ENCODE results near the gene LIAS.
A peak's percentile ranks its signal among the peaks of the same experiment; 100 is the strongest.

Gene LIAS

DNA sequence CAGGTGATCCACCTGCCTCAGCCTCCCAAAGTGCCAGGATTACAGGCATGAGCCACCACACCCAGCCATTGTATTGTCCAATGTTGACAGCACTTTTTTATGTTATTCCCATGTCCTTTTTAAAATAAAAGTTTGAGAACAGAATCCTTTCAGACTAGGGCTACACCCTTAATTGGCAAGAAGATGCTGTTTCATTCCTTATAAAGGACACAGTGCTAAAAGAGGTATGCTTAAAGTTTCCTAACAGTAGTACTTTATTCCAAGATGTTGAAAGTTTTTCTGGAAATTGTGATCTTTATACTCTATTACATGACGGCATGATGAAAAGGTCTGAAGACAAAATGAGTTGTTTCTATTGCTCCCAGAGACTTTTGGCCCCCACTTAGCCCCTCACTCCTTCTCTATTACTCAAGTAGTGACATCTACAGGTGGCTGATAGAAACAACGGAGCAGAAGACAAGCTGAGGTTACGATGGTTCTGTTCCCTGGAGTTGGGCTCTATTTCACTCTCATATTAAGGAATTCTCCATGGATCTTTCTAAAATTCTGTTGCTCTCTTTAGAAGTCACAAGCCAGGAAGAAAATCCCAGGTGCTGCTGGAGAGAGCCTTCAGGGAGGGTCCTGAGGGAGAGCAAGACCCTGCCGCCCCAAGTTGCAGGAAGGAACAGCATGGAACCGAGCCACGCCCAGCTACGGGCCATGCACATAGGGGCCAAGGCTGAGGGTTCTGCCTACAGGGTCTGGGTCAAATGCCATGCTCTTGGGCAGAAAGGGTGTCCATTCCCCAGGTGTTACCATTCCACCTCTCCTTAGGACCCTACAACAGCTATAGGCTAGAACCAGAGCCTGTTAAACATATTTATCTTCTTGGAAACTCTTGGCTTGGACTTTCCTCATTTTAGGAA is 22.9 kb upstream of the LIAS start:
- Histone ChIP-seq H3K36me3 (ENCODE audit: insufficient read depth, low read length) (no peaks in the 10 kb centered on the region), H3K9ac (ENCODE audit: low read length) (no peak overlapping the region), H3K4me3 (ENCODE audit: low read depth in 1 of 2, low read length in 2 of 2) (no peak overlapping the region), H3K27me3 (ENCODE audit: control insufficient read depth in 1 of 2, insufficient read depth in 2 of 2, low read length in 2 of 2) (no peaks in the 10 kb centered on the region), H3K9me3 (ENCODE audit: low read length) (no peaks in the 10 kb centered on the region), H3K27ac (ENCODE audit: low read depth, low read length) (no peak overlapping the region), H3K4me1 (ENCODE audit: insufficient read depth, low read length) (peaks cover 9% of the 10 kb centered on the region)

DNA sequence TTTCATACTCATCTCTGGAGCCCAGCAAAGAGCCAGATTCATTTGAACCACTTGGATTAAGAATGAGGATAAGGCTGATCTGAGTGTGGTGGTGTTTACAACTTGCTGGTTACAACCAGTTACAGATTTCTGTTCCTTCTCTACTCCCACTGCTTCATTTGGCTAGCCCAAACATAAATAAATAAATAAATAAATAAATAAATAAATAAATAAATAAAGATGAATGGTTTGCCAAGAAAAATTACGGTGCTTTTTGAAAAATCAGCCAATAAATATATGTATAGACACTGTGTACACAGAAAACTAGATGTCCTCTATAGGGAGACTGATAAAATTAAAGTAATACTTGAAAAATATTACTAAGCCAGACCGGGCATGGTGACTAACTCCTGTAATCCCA is 17.3 kb upstream of the LIAS start:
- no peaks in the 10 kb centered on the region for H3K27me3 ChIP-seq (ENCODE audit: control insufficient read depth in 1 of 2, insufficient read depth in 2 of 2, low read length in 2 of 2)
- H3K4me3 ChIP-seq (ENCODE audit: low read depth in 1 of 2, low read length in 2 of 2): no peak overlapping the region
- no peaks in the 10 kb centered on the region for H3K36me3 ChIP-seq (ENCODE audit: insufficient read depth, low read length)
- H3K9me3 ChIP-seq (ENCODE audit: low read length): no peaks in the 10 kb centered on the region
- no peak overlapping the region for H3K9ac ChIP-seq (ENCODE audit: low read length)
- no peak overlapping the region for H3K27ac ChIP-seq (ENCODE audit: low read depth, low read length)
- H3K4me1 ChIP-seq (ENCODE audit: insufficient read depth, low read length): peaks cover 9% of the 10 kb centered on the region

DNA sequence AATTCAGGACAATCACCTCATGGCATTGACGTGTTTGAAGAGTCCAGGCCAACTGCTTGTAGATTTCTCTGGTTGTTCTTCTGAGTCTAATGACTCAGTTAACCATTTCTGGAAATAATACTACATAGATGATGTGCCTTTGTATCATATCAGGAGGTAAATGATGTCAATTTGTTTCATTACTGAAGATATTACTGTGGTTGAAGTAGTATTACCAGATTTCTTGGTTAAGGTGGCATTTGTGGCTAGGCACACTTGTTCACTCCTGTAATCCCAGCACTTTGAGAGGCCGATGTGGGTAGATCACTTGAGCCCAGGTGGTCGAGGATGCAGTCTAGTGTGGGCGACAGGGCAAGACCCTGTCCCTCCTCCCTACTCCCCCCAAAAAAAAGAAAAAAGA is 15.9 kb upstream of the LIAS start:
- H3K4me3 ChIP-seq (ENCODE audit: low read depth in 1 of 2, low read length in 2 of 2): no peak overlapping the region
- no peak overlapping the region for H3K9ac ChIP-seq (ENCODE audit: low read length)
- no peaks in the 10 kb centered on the region for H3K4me1 ChIP-seq (ENCODE audit: insufficient read depth, low read length)
- no peaks in the 10 kb centered on the region for H3K36me3 ChIP-seq (ENCODE audit: insufficient read depth, low read length)
- H3K9me3 ChIP-seq (ENCODE audit: low read length): no peaks in the 10 kb centered on the region
- no peak overlapping the region for H3K27ac ChIP-seq (ENCODE audit: low read depth, low read length)
- H3K27me3 ChIP-seq (ENCODE audit: control insufficient read depth in 1 of 2, insufficient read depth in 2 of 2, low read length in 2 of 2): no peaks in the 10 kb centered on the region

DNA sequence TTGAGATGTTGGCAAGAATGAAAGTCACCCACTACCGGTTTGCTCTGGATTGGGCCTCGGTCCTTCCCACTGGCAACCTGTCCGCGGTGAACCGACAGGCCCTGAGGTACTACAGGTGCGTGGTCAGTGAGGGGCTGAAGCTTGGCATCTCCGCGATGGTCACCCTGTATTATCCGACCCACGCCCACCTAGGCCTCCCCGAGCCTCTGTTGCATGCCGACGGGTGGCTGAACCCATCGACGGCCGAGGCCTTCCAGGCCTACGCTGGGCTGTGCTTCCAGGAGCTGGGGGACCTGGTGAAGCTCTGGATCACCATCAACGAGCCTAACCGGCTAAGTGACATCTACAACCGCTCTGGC is 12.4 kb upstream of the LIAS start:
- H3K9me3 ChIP-seq (ENCODE audit: low read length): no peaks in the 10 kb centered on the region
- H3K4me3 ChIP-seq (ENCODE audit: low read depth in 1 of 2, low read length in 2 of 2): peak overlapping the region; percentile 0 to 66
- H3K9ac ChIP-seq (ENCODE audit: low read length): no peak overlapping the region
- H3K27me3 ChIP-seq (ENCODE audit: control insufficient read depth in 1 of 2, insufficient read depth in 2 of 2, low read length in 2 of 2): no peaks in the 10 kb centered on the region
- H3K27ac ChIP-seq (ENCODE audit: low read depth, low read length): no peak overlapping the region
- H3K36me3 ChIP-seq (ENCODE audit: insufficient read depth, low read length): peaks cover 7% of the 10 kb centered on the region
- H3K4me1 ChIP-seq (ENCODE audit: insufficient read depth, low read length): no peaks in the 10 kb centered on the region

DNA sequence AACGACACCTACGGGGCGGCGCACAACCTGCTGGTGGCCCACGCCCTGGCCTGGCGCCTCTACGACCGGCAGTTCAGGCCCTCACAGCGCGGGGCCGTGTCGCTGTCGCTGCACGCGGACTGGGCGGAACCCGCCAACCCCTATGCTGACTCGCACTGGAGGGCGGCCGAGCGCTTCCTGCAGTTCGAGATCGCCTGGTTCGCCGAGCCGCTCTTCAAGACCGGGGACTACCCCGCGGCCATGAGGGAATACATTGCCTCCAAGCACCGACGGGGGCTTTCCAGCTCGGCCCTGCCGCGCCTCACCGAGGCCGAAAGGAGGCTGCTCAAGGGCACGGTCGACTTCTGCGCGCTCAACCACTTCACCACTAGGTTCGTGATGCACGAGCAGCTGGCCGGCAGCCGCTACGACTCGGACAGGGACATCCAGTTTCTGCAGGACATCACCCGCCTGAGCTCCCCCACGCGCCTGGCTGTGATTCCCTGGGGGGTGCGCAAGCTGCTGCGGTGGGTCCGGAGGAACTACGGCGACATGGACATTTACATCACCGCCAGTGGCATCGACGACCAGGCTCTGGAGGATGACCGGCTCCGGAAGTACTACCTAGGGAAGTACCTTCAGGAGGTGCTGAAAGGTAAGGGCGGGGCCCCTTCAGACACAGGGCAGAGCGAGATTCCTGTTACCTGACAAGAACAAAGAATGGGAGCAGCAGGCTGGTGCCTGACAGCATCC is 11.8 kb upstream of the LIAS start:
- Histone ChIP-seq H3K36me3 (ENCODE audit: insufficient read depth, low read length) (peaks cover 13% of the 10 kb centered on the region), H3K4me3 (ENCODE audit: low read depth in 1 of 2, low read length in 2 of 2) (peak overlapping the region; percentile 17 to 66), H3K9ac (ENCODE audit: low read length) (no peak overlapping the region), H3K27me3 (ENCODE audit: control insufficient read depth in 1 of 2, insufficient read depth in 2 of 2, low read length in 2 of 2) (no peaks in the 10 kb centered on the region), H3K9me3 (ENCODE audit: low read length) (no peaks in the 10 kb centered on the region), H3K27ac (ENCODE audit: low read depth, low read length) (no peak overlapping the region), H3K4me1 (ENCODE audit: insufficient read depth, low read length) (no peaks in the 10 kb centered on the region)

DNA sequence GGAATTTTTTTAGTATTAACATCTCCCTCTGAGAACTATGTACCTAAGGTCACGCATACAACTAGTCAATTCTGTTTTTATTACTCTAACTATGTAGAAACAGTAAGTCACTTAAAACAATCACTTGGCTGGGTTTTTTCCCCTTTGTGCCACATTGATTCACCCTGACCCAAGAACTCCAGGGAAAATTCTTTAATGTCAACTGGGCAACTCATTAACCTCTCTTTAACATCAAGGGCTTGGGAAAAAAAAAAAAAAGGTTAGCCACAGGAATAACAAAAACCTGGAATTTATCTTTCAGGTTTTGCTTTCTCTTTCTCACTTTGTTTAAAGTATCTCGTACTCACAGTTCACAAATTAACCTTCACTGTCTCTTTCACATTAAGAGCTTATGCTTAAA is 8.2 kb upstream of the LIAS start:
- no peaks in the 10 kb centered on the region for H3K4me1 ChIP-seq (ENCODE audit: insufficient read depth, low read length)
- H3K27ac ChIP-seq (ENCODE audit: low read depth, low read length): no peak overlapping the region
- no peaks in the 10 kb centered on the region for H3K9me3 ChIP-seq (ENCODE audit: low read length)
- no peak overlapping the region for H3K9ac ChIP-seq (ENCODE audit: low read length)
- H3K36me3 ChIP-seq (ENCODE audit: insufficient read depth, low read length): peaks cover 39% of the 10 kb centered on the region
- H3K27me3 ChIP-seq (ENCODE audit: control insufficient read depth in 1 of 2, insufficient read depth in 2 of 2, low read length in 2 of 2): no peaks in the 10 kb centered on the region
- no peak overlapping the region for H3K4me3 ChIP-seq (ENCODE audit: low read depth in 1 of 2, low read length in 2 of 2)

DNA sequence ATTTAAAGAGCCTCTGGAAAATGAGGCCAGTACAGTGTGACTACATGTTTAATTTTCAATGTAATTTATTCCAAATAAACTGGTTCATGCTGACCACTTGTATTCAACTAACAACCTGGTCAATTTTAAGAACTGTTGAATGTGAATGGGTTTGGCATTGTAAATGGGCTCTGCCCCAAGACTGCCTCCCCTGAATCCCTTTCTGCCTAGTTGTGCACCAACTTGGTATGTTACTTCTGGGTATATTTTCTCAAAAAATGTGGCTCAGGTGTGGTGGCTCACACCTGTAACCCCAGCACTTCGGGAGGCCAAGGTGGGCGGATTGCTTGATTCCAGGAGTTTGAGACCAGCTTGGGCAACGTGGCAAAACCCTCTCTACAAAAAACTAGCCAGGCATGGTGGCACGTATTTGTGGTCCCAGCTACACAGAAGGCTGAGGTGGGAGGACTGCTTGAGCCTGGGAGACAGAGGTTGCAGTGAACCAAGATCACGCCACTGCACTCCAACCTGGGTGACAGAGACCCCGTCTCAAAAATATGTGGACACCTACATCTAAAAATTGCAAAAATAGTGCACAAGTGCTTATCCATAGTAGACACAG is 7.3 kb upstream of the LIAS start:
- Histone ChIP-seq H3K27me3 (ENCODE audit: control insufficient read depth in 1 of 2, insufficient read depth in 2 of 2, low read length in 2 of 2) (no peaks in the 10 kb centered on the region), H3K27ac (ENCODE audit: low read depth, low read length) (no peak overlapping the region), H3K4me1 (ENCODE audit: insufficient read depth, low read length) (peaks cover under 1% of the 10 kb centered on the region), H3K9ac (ENCODE audit: low read length) (no peak overlapping the region), H3K9me3 (ENCODE audit: low read length) (no peaks in the 10 kb centered on the region), H3K4me3 (ENCODE audit: low read depth in 1 of 2, low read length in 2 of 2) (no peak overlapping the region), H3K36me3 (ENCODE audit: insufficient read depth, low read length) (peaks cover 46% of the 10 kb centered on the region)

DNA sequence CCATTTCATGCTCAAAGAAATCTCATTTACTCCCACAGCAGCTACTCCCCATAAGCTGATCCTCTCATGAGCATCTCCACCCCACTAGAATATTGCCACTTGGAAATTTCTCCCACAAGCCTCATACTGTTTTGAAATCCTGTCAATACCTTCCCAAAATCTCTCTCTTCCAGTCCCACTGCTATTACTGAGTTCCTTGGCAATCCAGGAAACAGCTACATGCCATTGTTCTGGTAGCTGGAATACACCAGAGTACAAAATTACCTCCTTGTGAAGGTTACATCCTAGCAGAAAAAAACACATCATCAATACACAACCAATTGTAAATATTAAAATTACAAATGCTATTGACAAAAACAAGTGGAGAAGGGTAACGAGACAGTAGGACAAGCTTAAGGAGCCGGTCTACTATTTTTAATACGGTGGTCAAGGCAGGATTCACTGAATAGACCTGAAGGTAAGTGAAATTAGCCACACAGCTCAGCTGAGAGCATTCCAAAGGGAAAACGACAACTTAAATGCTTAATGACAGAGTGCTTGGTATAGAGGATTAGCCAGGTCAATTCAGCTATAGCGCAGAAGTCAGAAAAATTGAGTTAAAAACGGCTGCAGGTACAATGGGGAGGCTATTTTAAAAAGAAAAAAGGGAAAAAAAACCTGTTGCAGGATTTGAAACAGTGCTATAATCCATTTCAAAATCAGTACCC is 6.5 kb upstream of the LIAS start:
- Histone ChIP-seq H3K27ac (ENCODE audit: low read depth, low read length) (no peak overlapping the region), H3K4me1 (ENCODE audit: insufficient read depth, low read length) (peaks cover 8% of the 10 kb centered on the region), H3K36me3 (ENCODE audit: insufficient read depth, low read length) (peaks cover 54% of the 10 kb centered on the region)

DNA sequence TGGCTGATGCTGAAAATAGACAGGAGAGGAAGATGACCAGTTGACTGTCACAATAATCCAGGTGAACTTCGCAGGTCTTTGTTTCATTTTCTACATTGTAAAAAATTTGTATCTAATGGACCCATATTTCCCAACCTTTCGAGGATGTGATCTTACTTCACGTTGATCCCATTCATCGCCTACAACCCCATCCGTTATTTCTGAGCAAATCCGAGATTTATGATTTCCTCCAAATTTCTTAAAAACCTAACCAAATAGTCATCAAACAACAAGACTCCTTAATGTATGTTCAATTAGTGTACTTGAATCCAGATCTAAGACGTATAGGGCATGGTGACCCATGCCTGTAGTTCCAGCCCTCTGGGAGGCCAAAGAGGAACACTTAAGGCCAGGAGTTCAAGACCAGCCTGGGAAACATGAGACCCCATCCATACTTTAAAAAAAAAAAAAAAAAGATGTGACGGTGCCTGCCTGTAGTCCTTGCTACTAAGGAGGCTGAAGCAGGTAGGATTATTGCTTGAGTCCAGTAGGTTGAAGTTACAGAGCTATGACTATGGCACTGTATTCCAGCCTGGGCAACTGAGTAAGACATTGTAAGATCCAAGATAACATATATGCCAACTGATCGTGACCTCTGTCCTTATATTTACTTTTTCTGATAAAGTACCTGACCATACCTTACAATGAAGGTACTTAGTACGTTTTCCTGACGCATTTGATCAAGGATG is 5.8 kb upstream of the LIAS start:
- no peaks in the 10 kb centered on the region for H3K27me3 ChIP-seq (ENCODE audit: control insufficient read depth in 1 of 2, insufficient read depth in 2 of 2, low read length in 2 of 2)
- no peak overlapping the region for H3K27ac ChIP-seq (ENCODE audit: low read depth, low read length)
- no peaks in the 10 kb centered on the region for H3K9me3 ChIP-seq (ENCODE audit: low read length)
- peaks cover 15% of the 10 kb centered on the region for H3K4me1 ChIP-seq (ENCODE audit: insufficient read depth, low read length)
- no peak overlapping the region for H3K4me3 ChIP-seq (ENCODE audit: low read depth in 1 of 2, low read length in 2 of 2)
- peaks cover 61% of the 10 kb centered on the region for H3K36me3 ChIP-seq (ENCODE audit: insufficient read depth, low read length)
- H3K9ac ChIP-seq (ENCODE audit: low read length): no peak overlapping the region

More for the DNA sequence above, 6.5 kb upstream of the LIAS start:
- Histone ChIP-seq H3K9me3 (ENCODE audit: low read length) (no peaks in the 10 kb centered on the region), H3K4me3 (ENCODE audit: low read depth in 1 of 2, low read length in 2 of 2) (no peak overlapping the region), H3K9ac (ENCODE audit: low read length) (no peak overlapping the region), H3K27me3 (ENCODE audit: control insufficient read depth in 1 of 2, insufficient read depth in 2 of 2, low read length in 2 of 2) (no peaks in the 10 kb centered on the region)

DNA sequence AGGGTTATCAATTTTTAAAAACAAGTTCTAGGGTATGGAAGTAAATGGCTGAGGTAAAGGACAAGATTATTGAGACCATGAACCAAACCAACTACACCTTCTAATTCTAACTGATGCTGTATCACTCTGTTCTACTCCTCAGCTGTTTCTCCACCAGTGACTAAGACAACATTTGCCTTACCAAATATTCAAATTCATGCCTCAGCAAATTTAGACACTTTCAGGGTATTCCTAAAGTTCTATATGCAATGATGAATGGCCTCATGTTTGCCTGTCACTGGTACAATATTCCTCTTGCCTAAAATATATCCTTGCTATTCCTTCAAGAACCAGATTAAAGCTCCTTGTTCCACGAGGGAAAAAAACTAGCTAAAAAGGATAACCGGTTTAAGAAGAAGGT is 5.1 kb upstream of the LIAS start:
- H3K36me3 ChIP-seq (ENCODE audit: insufficient read depth, low read length): peaks cover 63% of the 10 kb centered on the region
- no peaks in the 10 kb centered on the region for H3K27me3 ChIP-seq (ENCODE audit: control insufficient read depth in 1 of 2, insufficient read depth in 2 of 2, low read length in 2 of 2)
- H3K9ac ChIP-seq (ENCODE audit: low read length): no peak overlapping the region
- H3K9me3 ChIP-seq (ENCODE audit: low read length): no peaks in the 10 kb centered on the region
- H3K27ac ChIP-seq (ENCODE audit: low read depth, low read length): no peak overlapping the region
- H3K4me3 ChIP-seq (ENCODE audit: low read depth in 1 of 2, low read length in 2 of 2): no peak overlapping the region
- H3K4me1 ChIP-seq (ENCODE audit: insufficient read depth, low read length): peaks cover 16% of the 10 kb centered on the region

DNA sequence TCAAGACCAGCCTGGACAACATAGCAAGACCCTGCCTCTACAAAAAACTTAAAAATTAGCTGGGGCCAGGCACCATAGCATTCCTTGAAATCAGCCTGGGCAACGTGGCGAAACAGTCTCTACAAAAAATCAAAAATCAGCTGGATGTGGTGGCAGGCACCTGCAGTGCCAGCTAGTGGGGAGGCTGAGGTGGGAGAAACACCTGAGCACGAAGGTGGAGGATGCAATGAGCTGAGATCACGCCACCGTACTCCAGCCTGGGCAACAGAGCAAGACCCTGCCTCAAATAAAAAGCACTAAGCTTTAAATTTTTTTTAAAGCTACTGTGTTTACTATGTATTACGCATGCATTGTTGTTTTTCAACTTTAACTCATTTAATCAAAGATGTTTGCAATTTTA is 3.4 kb upstream of the LIAS start:
- H3K36me3 ChIP-seq (ENCODE audit: insufficient read depth, low read length): peaks cover 63% of the 10 kb centered on the region
- no peak overlapping the region for H3K27ac ChIP-seq (ENCODE audit: low read depth, low read length)
- H3K9me3 ChIP-seq (ENCODE audit: low read length): no peaks in the 10 kb centered on the region
- no peaks in the 10 kb centered on the region for H3K27me3 ChIP-seq (ENCODE audit: control insufficient read depth in 1 of 2, insufficient read depth in 2 of 2, low read length in 2 of 2)
- no peak overlapping the region for H3K9ac ChIP-seq (ENCODE audit: low read length)
- H3K4me3 ChIP-seq (ENCODE audit: low read depth in 1 of 2, low read length in 2 of 2): no peak overlapping the region
- H3K4me1 ChIP-seq (ENCODE audit: insufficient read depth, low read length): peaks cover 21% of the 10 kb centered on the region
